Fibroblast of skin of back (primary cell): Measurements from ENCODE around the gene ATG5.
"Not testable (repeated sequence)": the region's sequence is repeated elsewhere in the genome, so short reads cannot be mapped to it uniquely, and the experiment has no call there.

Source experiments
- DNase-seq: peaks from one replicate; pipeline ENCODE4 v3.0.0-alpha.2; 2013

Gene ATG5

DNA sequence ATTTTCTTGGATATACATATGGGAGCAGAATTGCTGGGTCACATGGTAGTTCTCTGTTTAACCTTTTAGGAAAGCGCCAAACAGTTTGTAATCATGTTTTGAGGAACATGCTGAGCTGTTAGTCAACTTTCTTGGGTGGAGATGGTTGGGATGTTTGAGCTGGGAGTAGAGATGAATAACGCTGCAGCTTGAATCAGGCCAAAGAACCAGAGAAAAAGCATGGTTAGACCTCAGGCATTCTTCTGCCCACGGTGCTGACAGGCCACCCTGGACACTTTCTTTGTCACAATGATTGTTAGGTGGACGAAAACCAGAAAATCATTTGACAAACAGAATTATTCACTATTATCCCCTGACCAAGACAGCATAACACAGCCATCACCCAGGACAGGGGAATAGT is 172.6 kb downstream of the ATG5 start:
- no peak for DNase-seq

DNA sequence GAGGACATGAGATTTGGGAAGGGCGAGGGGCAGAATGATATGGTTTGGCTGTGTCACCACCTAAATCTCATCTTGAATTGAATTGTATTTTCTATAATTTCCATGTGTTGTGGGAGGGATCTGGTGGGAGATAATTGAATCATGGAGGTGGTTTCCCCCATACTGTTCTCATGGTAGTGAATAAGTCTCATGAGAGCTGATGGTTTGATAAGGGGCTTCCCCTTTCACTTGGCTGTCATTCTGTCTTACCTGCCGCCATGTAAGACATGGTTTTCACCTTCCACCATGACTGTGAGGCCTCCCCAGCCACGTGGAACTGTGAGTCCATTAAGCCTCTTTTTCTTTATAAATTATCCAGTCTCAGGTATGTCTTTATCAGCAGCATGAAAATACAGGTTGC is 173.1 kb downstream of the ATG5 start:
- not testable (repeated sequence) for DNase-seq

DNA sequence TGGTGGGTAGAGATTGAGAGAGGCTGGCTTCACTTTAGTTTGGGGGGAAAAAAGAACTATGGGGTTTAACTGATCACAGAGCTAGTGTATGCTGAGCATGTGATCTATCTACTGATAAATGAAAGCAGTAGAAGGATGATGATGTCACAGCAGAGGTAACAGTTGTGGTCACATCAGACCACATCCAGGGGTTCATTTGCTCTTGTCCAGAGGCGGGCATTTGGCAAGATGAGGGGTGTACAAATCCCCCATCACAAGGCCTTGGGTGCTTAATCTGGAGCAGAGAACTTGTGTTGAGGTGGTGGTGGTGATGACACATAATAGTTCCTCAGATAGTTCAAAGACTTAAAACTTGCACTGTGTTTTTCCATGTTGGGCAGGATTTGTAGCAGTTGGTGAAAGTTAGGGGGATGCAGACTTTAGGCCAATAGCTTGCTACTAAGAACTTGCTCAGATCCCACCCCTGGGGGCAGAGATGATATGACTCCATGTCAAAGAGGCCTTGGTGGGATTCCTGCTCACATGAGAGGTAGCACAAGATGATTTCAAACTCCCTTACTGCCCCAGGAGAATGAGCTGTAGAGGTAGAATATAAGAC is 176.0 kb downstream of the ATG5 start:
- DNase-seq = no peak

- DNase-seq = no peak
Measured at GRCh38 chr6:106147476-106147875, 178.1 kb downstream of the ATG5 start.

- no peak for DNase-seq
Measured at GRCh38 chr6:106146852-106147351, 178.7 kb downstream of the ATG5 start.

DNA sequence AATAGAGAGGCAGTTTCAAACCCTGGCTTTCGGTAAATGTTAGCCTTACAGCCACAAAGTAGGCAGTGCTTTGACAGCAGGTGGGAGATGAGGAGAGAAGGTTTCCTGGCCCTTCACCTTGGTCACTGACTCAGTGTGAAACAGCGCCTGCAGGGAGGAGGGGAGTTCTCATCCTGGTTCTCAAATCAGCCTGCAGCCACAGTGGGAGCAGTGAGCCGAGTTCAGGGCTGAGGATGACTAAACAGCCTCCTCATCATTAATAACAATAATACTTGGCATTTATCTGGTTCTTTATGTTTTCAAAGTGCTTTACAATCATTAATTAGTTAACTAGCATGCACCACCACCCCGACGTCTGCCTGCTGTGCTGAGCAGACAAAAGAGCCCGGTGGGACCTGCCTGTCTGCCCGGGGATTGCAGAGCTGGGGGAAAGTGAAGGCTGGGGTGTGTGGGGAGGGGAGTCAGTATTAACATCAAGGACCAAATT is 179.8 kb downstream of the ATG5 start:
- no peak for DNase-seq

DNA sequence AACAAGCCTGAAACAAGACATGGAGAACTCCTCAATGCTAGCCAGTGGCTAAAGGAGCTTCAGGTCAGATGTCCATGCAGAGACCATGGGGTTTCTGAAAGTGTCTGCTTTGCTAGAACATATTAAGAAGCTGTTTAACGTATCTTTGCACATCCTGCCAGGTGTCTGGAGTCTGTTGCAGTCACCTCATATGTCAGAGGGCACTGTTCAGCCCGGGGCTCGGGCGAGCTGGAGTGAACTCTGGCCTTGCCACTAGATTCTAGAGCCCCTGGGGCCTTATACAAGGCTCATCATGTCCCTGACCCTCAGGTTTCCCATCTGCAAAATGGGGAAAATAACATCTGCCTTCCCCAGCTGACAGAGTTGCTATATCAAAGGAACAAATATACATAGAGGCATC is 180.4 kb downstream of the ATG5 start:
- no peak for DNase-seq

DNA sequence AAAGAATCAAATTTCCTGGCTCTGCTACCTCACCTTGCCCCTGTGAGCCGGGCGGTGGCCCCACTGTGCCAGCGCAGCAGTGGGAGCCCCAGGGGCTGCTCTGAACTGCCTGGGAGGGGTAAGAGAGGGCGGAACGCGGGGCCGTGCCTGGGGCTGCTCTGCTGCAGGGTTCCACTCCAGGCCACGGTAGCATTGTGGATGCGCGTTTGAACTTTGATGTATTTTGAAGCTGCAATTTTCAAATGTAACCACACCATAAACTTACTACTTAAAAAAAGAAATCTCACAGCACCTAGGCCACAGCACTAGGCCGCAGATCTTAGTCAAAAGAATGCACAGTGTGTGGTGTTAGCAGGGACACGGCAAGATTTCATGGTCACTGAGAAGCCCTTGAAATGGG is 181.9 kb downstream of the ATG5 start:
- no peak for DNase-seq

DNA sequence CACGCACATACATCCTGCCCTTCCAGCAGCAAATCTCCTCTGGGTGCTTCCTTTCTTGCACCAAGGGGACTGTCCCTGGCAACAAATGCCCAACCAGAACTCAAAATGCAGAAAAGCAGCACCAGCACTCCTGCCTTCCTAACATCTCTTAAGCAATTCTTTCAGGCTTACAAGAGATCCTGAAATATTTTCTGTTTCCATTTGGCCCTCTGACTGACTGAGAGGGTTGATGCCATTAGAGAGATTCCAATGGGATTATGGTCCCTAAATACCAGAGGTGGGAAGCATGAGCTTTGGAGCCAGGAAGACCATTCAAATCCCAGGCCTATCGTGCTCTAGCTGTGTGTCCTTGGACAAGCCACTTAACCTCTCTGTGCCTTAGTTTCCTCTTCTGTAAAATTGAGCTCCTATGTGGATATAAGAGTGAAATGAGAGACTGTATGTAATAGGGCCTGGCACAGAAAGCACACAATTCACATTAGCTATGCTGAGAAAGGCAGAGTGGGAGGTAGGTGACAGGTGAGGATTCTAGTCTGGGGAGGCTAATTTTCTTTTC is 182.6 kb downstream of the ATG5 start:
- no peak for DNase-seq

DNA sequence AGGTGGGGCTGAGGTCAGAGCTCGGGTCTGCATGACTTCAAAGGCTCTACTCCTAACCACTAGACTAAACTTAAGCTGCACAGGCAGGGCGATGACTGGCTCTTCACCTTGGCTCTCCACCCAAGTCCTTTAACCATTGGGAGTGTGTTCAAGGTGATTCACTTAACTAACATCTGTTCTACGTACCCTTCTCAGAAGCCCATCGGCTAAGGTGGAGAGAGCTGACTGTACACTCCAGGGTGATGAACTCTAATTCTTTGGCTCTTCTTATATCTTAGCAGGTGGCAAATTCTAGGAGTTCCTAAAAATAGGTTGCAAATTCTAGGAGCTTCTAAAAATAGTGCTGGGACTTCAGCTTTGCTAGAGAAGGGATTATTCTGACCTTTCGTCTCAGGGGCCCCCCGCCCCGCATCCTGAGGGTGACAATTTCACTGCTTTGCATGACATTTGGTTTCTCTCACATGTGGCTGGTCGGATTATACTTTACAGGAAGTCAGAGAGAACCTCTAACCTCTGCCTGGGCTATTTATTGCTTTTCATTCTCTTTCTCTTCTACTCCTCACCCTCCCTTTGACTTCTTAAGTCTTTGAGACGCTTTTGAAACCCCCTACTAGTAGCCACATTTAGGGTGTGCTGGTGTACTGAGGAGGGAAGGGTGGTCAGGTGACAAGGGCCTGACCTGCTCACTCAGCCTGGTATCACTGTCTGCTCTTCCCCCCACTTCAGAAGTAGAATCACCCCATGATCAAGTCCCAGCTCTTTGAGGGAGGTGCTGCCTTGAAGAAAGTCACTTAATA is 183.9 kb downstream of the ATG5 start:
- DNase-seq = no peak

DNA sequence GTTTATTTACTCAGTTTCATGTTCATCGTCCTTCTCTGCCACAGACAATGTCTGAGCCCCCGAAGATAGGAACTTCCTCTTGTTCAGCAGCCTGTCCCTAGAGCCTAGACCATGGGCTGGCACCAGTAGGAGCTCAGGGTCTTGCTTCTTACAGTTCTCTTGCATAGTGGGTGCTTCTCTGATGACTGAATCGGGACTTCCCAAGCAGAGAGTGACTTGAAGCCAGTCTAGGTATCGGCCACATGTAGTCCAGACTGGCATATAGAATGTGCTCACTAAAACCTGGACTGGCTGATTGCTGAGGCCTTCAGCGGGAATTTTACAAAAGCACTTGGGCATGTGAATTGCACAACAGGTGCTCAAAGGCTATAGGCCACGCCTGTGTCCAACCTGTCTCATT is 187.4 kb downstream of the ATG5 start:
- DNase-seq = no peak

- no peak for DNase-seq
Measured at GRCh38 chr6:106136845-106137244, 188.7 kb downstream of the ATG5 start.

DNA sequence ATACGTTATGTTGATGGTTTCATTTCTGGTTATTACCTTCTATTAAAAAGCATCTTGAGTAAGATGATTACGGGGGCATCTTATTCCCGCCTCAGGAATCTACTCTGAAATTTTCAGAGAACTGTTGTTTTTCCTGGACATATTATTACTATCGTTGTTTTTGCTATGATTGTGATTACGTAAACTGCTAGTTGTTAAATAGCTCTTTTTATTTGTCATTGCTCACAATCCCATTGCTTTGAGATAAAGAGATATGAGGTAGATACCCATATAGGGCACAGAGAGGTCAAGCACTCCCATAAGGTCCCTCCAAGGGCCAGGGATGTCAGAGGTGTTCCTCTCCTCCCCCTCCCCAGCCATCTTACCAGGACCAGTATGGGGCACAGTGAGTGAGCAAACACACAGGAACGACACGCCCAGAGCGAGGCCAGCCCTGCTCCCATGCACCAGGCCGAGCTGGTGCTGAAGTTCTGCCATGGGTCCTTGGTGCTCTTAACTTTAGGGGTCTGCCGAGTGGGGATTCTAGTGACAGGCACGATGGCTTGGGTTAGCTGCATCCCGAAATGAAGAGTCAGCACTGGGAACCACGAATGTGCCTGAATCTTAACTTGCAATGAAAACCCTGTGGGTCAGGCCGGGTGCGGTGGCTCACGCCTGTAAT is 189.5 kb downstream of the ATG5 start:
- DNase-seq = no peak

DNA sequence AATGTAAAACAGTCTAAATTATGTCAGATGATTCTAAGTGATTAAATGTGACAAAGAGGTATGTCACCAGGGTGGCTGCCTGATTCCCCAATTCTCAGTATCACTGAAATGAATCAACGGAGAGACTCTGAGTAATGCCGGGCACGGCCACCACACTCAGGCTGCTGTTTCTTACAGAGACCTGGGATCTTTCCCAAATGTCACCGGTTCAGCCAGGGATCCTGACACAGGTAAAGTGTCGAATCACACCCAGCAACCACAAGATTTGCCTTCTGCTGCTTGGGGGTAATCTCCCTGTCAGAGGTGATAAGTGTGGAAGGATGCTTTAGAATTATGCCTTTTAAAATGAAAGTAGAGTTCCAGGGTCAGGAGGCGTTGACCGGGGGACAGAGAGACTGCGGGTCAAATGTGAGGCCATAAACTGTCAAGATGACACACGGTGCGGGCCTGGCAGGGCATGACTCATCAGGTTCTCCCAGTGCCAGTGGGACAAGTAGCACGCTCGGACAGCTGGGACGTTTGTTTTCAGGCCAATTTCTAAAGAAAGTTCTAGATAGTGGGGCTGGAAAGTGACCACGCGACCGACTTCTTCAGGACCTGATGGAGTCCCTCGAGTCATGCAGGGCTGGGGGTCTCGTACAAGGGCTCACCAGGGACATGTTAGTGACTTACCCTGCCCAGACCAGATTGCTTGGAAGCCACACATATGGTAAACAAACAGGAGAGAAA is 190.5 kb downstream of the ATG5 start:
- peak; percentile 24 for DNase-seq
